ENCODE measurements around the gene TUBA1B. TPM values are rescaled to one million over a fixed set of nuclear protein-coding genes. Genes with fewer than 3 reads are reported as not detected.
"Not testable (repeated sequence)": the region's sequence is repeated elsewhere in the genome, so short reads cannot be mapped to it uniquely, and the experiment has no call there.

The TUBA1B gene
- 1,000 to 10,000 TPM in 1 of 4 donors, 100 to 1,000 TPM in 3; 196 to 1,168 (median 451) TPM for polyA plus RNA-seq
- long read RNA-seq, donor 1, transcript TUBA1B-207 (2 exons, 840 nt): minor isoform, 21 of 1,304 reads
- long read RNA-seq, donor 1, transcript TUBA1B-201 (3 exons, 3,198 nt): minor isoform, 67 of 1,304 reads
- long read RNA-seq, donor 1, transcript TUBA1B-202 (4 exons, 1,627 nt): major isoform, 533 of 1,304 reads
- long read RNA-seq, donor 1, partial matches to known transcripts: 663 of 1,304 reads
- long read RNA-seq, donor 1, other reads (novel, unspliced or antisense): 18 of 1,304 reads
- long read RNA-seq, donor 2, transcript TUBA1B-207 (2 exons, 840 nt): minor isoform, 5 of 360 reads
- long read RNA-seq, donor 2, transcript TUBA1B-202 (4 exons, 1,627 nt): major isoform, 116 of 360 reads
- long read RNA-seq, donor 2, transcript TUBA1B-201 (3 exons, 3,198 nt): minor isoform, 6 of 360 reads
- long read RNA-seq, donor 2, partial matches to known transcripts: 232 of 360 reads
- long read RNA-seq, donor 2, other reads (novel, unspliced or antisense): 0 of 360 reads
- long read RNA-seq, donor 3, transcript TUBA1B-201 (3 exons, 3,198 nt): minor isoform, 45 of 317 reads
- long read RNA-seq, donor 3, transcript TUBA1B-202 (4 exons, 1,627 nt): major isoform, 240 of 317 reads
- long read RNA-seq, donor 3, transcript TUBA1B-207 (2 exons, 840 nt): minor isoform, 14 of 317 reads
- long read RNA-seq, donor 3, partial matches to known transcripts: 18 of 317 reads
- long read RNA-seq, donor 3, other reads (novel, unspliced or antisense): 0 of 317 reads
- long read RNA-seq, donor 4, transcript TUBA1B-202 (4 exons, 1,627 nt): major isoform, 11 of 15 reads
- long read RNA-seq, donor 4, partial matches to known transcripts: 0 of 15 reads
- long read RNA-seq, donor 4, other reads (novel, unspliced or antisense): 0 of 15 reads
- long read RNA-seq, donor 5, transcript TUBA1B-201 (3 exons, 3,198 nt): minor isoform, 25 of 97 reads
- long read RNA-seq, donor 5, transcript TUBA1B-202 (4 exons, 1,627 nt): major isoform, 65 of 97 reads
- long read RNA-seq, donor 5, partial matches to known transcripts: 6 of 97 reads
- long read RNA-seq, donor 5, other reads (novel, unspliced or antisense): 0 of 97 reads
- long read RNA-seq, donor 6, transcript TUBA1B-202 (4 exons, 1,627 nt): major isoform, 191 of 217 reads
- long read RNA-seq, donor 6, transcript TUBA1B-201 (3 exons, 3,198 nt): minor isoform, 22 of 217 reads
- long read RNA-seq, donor 6, partial matches to known transcripts: 0 of 217 reads
- long read RNA-seq, donor 6, other reads (novel, unspliced or antisense): 0 of 217 reads
- long read RNA-seq, donor 7: 0 reads
- long read RNA-seq, donor 8, transcript TUBA1B-201 (3 exons, 3,198 nt): minor isoform, 8 of 66 reads
- long read RNA-seq, donor 8, transcript TUBA1B-202 (4 exons, 1,627 nt): major isoform, 57 of 66 reads
- long read RNA-seq, donor 8, partial matches to known transcripts: 0 of 66 reads
- long read RNA-seq, donor 8, other reads (novel, unspliced or antisense): 0 of 66 reads
- long read RNA-seq, donor 9, transcript TUBA1B-201 (3 exons, 3,198 nt): minor isoform, 7 of 80 reads
- long read RNA-seq, donor 9, transcript TUBA1B-202 (4 exons, 1,627 nt): major isoform, 73 of 80 reads
- long read RNA-seq, donor 9, partial matches to known transcripts: 0 of 80 reads
- long read RNA-seq, donor 9, other reads (novel, unspliced or antisense): 0 of 80 reads
- long read RNA-seq, donor 10, transcript TUBA1B-201 (3 exons, 3,198 nt): minor isoform, 45 of 518 reads
- long read RNA-seq, donor 10, transcript TUBA1B-207 (2 exons, 840 nt): minor isoform, 12 of 518 reads
- long read RNA-seq, donor 10, transcript TUBA1B-202 (4 exons, 1,627 nt): major isoform, 449 of 518 reads
- long read RNA-seq, donor 10, partial matches to known transcripts: 12 of 518 reads
- long read RNA-seq, donor 10, other reads (novel, unspliced or antisense): 0 of 518 reads

DNA sequence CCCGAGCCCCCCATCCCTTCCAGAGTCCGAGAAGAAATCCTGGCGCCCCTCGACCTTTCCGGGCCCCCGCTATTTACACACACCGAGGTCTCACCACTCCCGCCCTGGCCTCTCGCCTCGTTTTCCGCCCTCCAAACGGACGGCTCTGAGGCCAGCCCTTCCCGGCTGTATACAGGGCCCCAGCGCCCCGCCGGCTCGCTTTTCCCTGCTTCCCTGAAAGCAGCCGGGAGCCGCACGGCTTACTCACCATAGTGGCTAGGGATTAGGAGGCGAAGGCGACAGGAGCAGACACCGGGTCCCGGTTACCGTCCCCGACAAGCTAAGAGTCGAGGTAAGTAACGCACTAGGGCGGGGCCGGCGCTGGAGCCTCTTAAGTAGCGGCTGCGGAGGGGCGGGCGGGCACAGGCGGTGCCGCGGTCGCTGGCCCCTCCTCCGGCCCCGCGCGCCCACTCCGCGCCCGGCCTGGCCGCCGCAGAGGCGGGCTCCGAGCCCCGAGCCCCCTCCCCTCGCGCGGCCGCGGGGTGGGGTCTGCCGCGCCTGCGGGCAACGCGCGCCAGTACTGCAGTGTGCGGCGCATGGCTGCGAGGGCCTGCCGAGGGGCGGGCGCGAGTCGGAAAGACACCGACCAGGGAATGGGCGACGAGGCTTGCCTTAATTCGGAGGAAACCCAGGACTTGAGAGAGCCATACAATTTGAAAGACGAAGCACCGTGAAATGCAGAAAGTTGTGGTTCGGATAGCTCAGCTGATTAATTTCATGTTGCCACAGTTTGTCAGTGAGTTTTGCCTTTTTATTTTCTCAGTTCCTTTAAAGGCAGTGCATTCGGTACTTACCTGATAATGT, at the start of gene TUBA1B:
TSS of gene TUBA1B (minus strand) at position 345 of the 843 bp plus-strand sequence. CDS start at position 250, 95 bp downstream.
- FAIRE-seq (no peak), DNase-seq (peak; percentile 90 to 95)
- H3K4me3 ChIP-seq (ENCODE audit: low read depth in 1 of 3, low read length in 3 of 3): peak within 1 kb of the TSS; percentile 89 to 99 (median 96)
- peaks cover 0 to 26% (median 5%) of the 10 kb centered on the region in 3 donors for H3K36me3 ChIP-seq (ENCODE audit: control insufficient read depth in 3 of 3, insufficient read depth in 2 of 3, low read depth in 1 of 3, low read length in 3 of 3)
- peak within 1 kb of the TSS; percentile 97 to 100 (median 100) for H3K27ac ChIP-seq (ENCODE audit: low read depth in 1 of 3, low read length in 2 of 3)
- no peaks in the 10 kb centered on the region for H3K27me3 ChIP-seq (ENCODE audit: control insufficient read depth in 3 of 3, insufficient read depth in 3 of 3, low read length in 3 of 3)
- 0% methylated on average over 68 to 79 of the region's 79 CpGs for WGBS, 3 donors
- no peaks in the 10 kb centered on the region for H3K9me3 ChIP-seq (ENCODE audit: control insufficient read depth in 2 of 2, insufficient read depth in 1 of 2, low read depth in 1 of 2, low read length in 1 of 2)
- peaks cover 2 to 21% (median 3%) of the 10 kb centered on the region in 3 donors for H3K4me1 ChIP-seq (ENCODE audit: control insufficient read depth in 3 of 3, insufficient read depth in 2 of 3, low read depth in 1 of 3, low read length in 2 of 3)

DNA sequence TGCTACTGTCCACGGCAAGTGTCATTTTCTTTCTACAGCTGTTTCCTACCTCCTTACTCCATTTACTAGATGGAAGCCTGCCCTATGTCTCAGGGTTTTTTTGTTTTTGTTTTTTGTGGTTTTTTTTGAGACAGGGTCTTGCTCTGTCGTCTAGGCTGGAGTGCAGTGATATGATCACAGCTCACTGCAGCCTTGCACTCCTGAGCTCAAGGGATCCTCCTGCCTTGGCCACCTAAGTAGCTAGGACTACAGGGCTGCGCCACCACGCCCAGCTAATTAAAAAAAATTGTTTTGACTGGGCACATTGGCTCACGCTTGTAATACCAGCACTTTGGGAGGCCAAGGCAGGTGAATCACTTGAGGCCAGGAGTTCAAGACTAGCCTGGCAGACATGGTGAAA, 43.0 kb upstream of the TUBA1B start:
- Histone ChIP-seq H3K9me3 (ENCODE audit: control insufficient read depth in 2 of 2, insufficient read depth in 1 of 2, low read depth in 1 of 2, low read length in 1 of 2) (peaks cover 0 to 10% of the 10 kb centered on the region in 2 donors), H3K27ac (ENCODE audit: low read depth in 1 of 3, low read length in 2 of 3) (no peak overlapping the region), H3K27me3 (ENCODE audit: control insufficient read depth in 3 of 3, insufficient read depth in 3 of 3, low read length in 3 of 3) (no peaks in the 10 kb centered on the region), H3K36me3 (ENCODE audit: control insufficient read depth in 3 of 3, insufficient read depth in 2 of 3, low read depth in 1 of 3, low read length in 3 of 3) (no peaks in the 10 kb centered on the region), H3K4me3 (ENCODE audit: low read depth in 1 of 3, low read length in 3 of 3) (no peak overlapping the region), H3K4me1 (ENCODE audit: control insufficient read depth in 3 of 3, insufficient read depth in 2 of 3, low read depth in 1 of 3, low read length in 2 of 3) (no peaks in the 10 kb centered on the region)
- DNase-seq (no peak), FAIRE-seq (no peak)
- 67 to 82% (median 79%) methylated on average over 5 of the region's 5 CpGs for WGBS, 3 donors

DNA sequence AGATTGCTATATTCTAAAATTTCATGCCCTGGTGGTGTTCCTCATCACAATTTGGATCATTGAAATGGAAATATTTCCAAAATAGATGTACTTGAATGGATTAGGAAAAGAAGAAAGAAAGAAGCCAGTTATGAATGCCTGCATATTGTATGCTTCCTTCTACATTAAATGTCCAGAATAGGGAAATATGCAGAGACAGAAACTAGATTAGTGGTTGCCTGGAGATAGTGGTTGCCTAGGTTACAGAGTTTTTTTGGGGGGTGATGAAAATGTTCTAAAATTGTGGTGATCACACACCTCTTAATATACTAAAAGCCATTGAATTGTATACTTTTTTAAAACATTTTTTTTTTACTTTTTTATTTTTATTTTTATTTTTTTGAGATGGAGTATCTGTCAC, 39.7 kb upstream of the TUBA1B start:
- no peaks in the 10 kb centered on the region for H3K36me3 ChIP-seq (ENCODE audit: control insufficient read depth in 3 of 3, insufficient read depth in 2 of 3, low read depth in 1 of 3, low read length in 3 of 3)
- DNase-seq (no peak), FAIRE-seq (no peak)
- no peak overlapping the region for H3K4me3 ChIP-seq (ENCODE audit: low read depth in 1 of 3, low read length in 3 of 3)
- no peaks in the 10 kb centered on the region for H3K9me3 ChIP-seq (ENCODE audit: control insufficient read depth in 2 of 2, insufficient read depth in 1 of 2, low read depth in 1 of 2, low read length in 1 of 2)
- H3K4me1 ChIP-seq (ENCODE audit: control insufficient read depth in 3 of 3, insufficient read depth in 2 of 3, low read depth in 1 of 3, low read length in 2 of 3): no peaks in the 10 kb centered on the region
- no peaks in the 10 kb centered on the region for H3K27me3 ChIP-seq (ENCODE audit: control insufficient read depth in 3 of 3, insufficient read depth in 3 of 3, low read length in 3 of 3)
- H3K27ac ChIP-seq (ENCODE audit: low read depth in 1 of 3, low read length in 2 of 3): no peak overlapping the region

DNA sequence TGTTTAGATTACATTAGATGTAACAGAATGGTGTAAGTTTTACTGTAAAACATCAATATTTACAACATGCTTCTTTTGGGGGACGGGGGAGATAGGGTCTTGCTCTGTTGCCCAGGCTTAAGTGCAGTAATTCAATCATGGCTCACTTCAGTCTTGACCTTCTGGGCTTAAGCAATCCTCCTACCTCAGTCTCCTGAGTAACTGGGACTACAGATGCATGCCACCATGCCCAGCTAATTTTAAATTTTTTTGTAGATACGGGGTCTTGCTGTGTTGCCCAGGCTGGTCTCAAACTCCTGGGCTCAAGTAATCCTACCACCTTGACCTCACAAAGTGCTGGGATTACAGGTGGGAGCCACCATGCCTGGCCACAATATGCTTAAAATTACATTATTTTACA, 33.9 kb upstream of the TUBA1B start:
- 91 to 100% (median 93%) methylated on average over 2 of the region's 2 CpGs for WGBS, 3 donors
- Histone ChIP-seq H3K27ac (ENCODE audit: low read depth in 1 of 3, low read length in 2 of 3) (no peak overlapping the region), H3K4me1 (ENCODE audit: control insufficient read depth in 3 of 3, insufficient read depth in 2 of 3, low read depth in 1 of 3, low read length in 2 of 3) (no peaks in the 10 kb centered on the region), H3K36me3 (ENCODE audit: control insufficient read depth in 3 of 3, insufficient read depth in 2 of 3, low read depth in 1 of 3, low read length in 3 of 3) (no peaks in the 10 kb centered on the region), H3K9me3 (ENCODE audit: control insufficient read depth in 2 of 2, insufficient read depth in 1 of 2, low read depth in 1 of 2, low read length in 1 of 2) (no peaks in the 10 kb centered on the region), H3K27me3 (ENCODE audit: control insufficient read depth in 3 of 3, insufficient read depth in 3 of 3, low read length in 3 of 3) (no peaks in the 10 kb centered on the region), H3K4me3 (ENCODE audit: low read depth in 1 of 3, low read length in 3 of 3) (no peak overlapping the region)
- DNase-seq (no peak), FAIRE-seq (no peak)

DNA sequence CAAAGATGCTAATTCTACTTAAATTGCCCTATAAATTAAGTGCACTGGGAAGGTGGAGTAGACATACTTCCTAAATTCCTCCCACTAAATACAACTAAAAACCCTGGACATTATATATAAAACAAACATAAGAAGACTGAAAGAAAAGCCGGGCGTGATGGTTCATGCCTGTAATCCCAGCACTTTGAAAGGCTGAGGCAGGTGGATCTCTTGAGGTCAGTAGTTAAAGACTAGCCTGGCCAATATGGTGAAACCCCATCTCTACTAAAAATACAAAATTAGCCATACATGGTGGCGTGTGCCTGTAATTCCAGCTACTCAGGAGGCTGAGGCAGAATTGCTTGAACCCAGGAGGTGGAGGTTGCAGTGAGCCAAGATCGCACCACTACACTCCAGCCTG, 30.7 kb upstream of the TUBA1B start:
- H3K9me3 ChIP-seq (ENCODE audit: control insufficient read depth in 2 of 2, insufficient read depth in 1 of 2, low read depth in 1 of 2, low read length in 1 of 2); H3K4me3 ChIP-seq (ENCODE audit: low read depth in 1 of 3, low read length in 3 of 3); FAIRE-seq; DNase-seq; H3K27me3 ChIP-seq (ENCODE audit: control insufficient read depth in 3 of 3, insufficient read depth in 3 of 3, low read length in 3 of 3); H3K27ac ChIP-seq (ENCODE audit: low read depth in 1 of 3, low read length in 2 of 3); H3K36me3 ChIP-seq (ENCODE audit: control insufficient read depth in 3 of 3, insufficient read depth in 2 of 3, low read depth in 1 of 3, low read length in 3 of 3); H3K4me1 ChIP-seq (ENCODE audit: control insufficient read depth in 3 of 3, insufficient read depth in 2 of 3, low read depth in 1 of 3, low read length in 2 of 3): not testable (repeated sequence)
- 93 to 96% (median 95%) methylated on average over 4 of the region's 4 CpGs for WGBS, 3 donors

DNA sequence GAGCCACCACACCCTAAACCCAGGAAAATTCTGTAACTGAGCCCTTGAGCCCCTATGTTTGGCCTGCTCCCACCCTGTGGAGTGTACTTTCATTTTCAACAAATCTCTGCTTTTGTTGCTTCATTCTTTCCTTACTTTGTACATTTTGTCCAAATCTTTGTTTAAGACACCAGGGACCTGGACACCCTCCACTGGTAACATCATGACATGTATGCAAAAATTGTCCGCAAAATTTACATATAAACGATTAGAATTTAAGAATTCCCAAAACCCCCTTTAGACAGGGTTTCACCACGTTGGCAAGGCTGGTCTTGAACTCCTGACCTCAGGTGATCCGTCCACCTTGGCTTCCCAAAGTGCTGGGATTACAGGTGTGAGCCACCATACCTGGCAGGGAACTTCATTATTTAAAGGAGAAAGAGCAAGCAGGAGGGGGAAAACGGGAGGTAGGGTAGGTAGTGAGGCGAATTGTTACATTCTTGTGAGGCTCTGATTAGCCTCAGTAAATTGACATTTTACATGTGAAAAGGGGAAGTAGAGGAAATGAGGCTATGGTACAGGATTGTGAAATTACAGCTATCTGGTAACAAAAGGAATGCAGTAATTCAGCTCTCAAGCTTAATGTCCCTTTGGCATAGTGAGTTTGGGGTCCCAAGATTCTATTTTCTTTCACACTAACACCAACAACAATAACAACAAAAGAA, 30.0 kb upstream of the TUBA1B start:
- DNase-seq (no peak), FAIRE-seq (no peak)
- H3K4me3 ChIP-seq (ENCODE audit: low read depth in 1 of 3, low read length in 3 of 3): no peak overlapping the region
- WGBS, 3 donors: 66 to 74% (median 67%) methylated on average over 6 of the region's 6 CpGs
- H3K4me1 ChIP-seq (ENCODE audit: control insufficient read depth in 3 of 3, insufficient read depth in 2 of 3, low read depth in 1 of 3, low read length in 2 of 3): no peaks in the 10 kb centered on the region
- no peaks in the 10 kb centered on the region for H3K9me3 ChIP-seq (ENCODE audit: control insufficient read depth in 2 of 2, insufficient read depth in 1 of 2, low read depth in 1 of 2, low read length in 1 of 2)
- no peak overlapping the region for H3K27ac ChIP-seq (ENCODE audit: low read depth in 1 of 3, low read length in 2 of 3)
- no peaks in the 10 kb centered on the region for H3K27me3 ChIP-seq (ENCODE audit: control insufficient read depth in 3 of 3, insufficient read depth in 3 of 3, low read length in 3 of 3)
- H3K36me3 ChIP-seq (ENCODE audit: control insufficient read depth in 3 of 3, insufficient read depth in 2 of 3, low read depth in 1 of 3, low read length in 3 of 3): no peaks in the 10 kb centered on the region
